PC-3 (cell line): ENCODE results near the gene OR4D11.

Source experiments
- EZH2 ChIP-seq: fragments of 300-600 bp; sonication (generic); IDR thresholded peaks from one replicate; pipeline ENCODE4 v1.6.1; 2017; ENCODE audit warnings: antibody characterized with exemption, mild to moderate bottlenecking, low read length; ENCODE audit not compliant: unreplicated experiment
- EZH2phosphoT487 ChIP-seq: fragments of 300-600 bp; sonication (generic); IDR thresholded peaks from 2 replicates; pipeline ENCODE4 v1.6.1; 2018; ENCODE audit warnings: mild to moderate bottlenecking, antibody characterized with exemption, low read length, borderline replicate concordance
- TF ChIP-seq, protein P1 (sequence below): fragments of 300-600 bp; sonication (generic); conservative IDR thresholded peaks from 2 replicates; pipeline ENCODE4 v1.5.1; 2017; ENCODE audit warnings: antibody characterized with exemption, low read depth, mild to moderate bottlenecking, low read length

GRCh38 chr11:59463190-59463641, 40.2 kb upstream of the OR4D11 start:
- TF ChIP-seq EZH2 (no peak), EZH2phosphoT487 (no peak)
- TF ChIP-seq, protein P1, sequence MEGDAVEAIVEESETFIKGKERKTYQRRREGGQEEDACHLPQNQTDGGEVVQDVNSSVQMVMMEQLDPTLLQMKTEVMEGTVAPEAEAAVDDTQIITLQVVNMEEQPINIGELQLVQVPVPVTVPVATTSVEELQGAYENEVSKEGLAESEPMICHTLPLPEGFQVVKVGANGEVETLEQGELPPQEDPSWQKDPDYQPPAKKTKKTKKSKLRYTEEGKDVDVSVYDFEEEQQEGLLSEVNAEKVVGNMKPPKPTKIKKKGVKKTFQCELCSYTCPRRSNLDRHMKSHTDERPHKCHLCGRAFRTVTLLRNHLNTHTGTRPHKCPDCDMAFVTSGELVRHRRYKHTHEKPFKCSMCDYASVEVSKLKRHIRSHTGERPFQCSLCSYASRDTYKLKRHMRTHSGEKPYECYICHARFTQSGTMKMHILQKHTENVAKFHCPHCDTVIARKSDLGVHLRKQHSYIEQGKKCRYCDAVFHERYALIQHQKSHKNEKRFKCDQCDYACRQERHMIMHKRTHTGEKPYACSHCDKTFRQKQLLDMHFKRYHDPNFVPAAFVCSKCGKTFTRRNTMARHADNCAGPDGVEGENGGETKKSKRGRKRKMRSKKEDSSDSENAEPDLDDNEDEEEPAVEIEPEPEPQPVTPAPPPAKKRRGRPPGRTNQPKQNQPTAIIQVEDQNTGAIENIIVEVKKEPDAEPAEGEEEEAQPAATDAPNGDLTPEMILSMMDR = no peak; the same call in 1 of the 2 replicates
